ENCODE data around the gene THTPA.

THTPA gene

GRCh38 chr14:23555882-23556699 lies at the start of gene THTPA:
Gene THTPA (plus strand): TSS chr14:23556271. CDS start chr14:23556758, 487 bp downstream.
- no peak for TF ChIP-seq CTCF (IDR thresholded peaks at IDR 0.05; ENCODE audit: low read depth, low read length)
- H3K4me3 ChIP-seq (ENCODE audit: low read depth, low read length) = peak within 1 kb of the TSS; percentile 86

- no peak overlapping the region for H3K4me3 ChIP-seq (ENCODE audit: low read depth, low read length)
- TF ChIP-seq CTCF (IDR thresholded peaks at IDR 0.05; ENCODE audit: low read depth, low read length) = no peak
Measured at GRCh38 chr14:23512156-23512555, 43.9 kb upstream of the THTPA start.

GRCh38 chr14:23513005-23513817 lies 42.9 kb upstream of the THTPA start:
- no peak for TF ChIP-seq CTCF (IDR thresholded peaks at IDR 0.05; ENCODE audit: low read depth, low read length)
- no peak overlapping the region for H3K4me3 ChIP-seq (ENCODE audit: low read depth, low read length)

- TF ChIP-seq CTCF (IDR thresholded peaks at IDR 0.05; ENCODE audit: low read depth, low read length) = no peak
- no peak overlapping the region for H3K4me3 ChIP-seq (ENCODE audit: low read depth, low read length)
Measured at GRCh38 chr14:23513818-23514643, 42.0 kb upstream of the THTPA start.

- no peak for TF ChIP-seq CTCF (IDR thresholded peaks at IDR 0.05; ENCODE audit: low read depth, low read length)
- H3K4me3 ChIP-seq (ENCODE audit: low read depth, low read length) = no peak overlapping the region
Measured at GRCh38 chr14:23514644-23514957, 41.5 kb upstream of the THTPA start.

GRCh38 chr14:23517650-23518326 lies 38.3 kb upstream of the THTPA start:
- H3K4me3 ChIP-seq (ENCODE audit: low read depth, low read length) = no peak overlapping the region
- TF ChIP-seq CTCF (IDR thresholded peaks at IDR 0.05; ENCODE audit: low read depth, low read length) = no peak
